ENCODE measurements around the gene TTC7B. TPM values are rescaled to one million over a fixed set of nuclear protein-coding genes. Genes with fewer than 3 reads are reported as not detected.
"Not testable (repeated sequence)": the region's sequence is repeated elsewhere in the genome, so short reads cannot be mapped to it uniquely, and the experiment has no call there.

The TTC7B gene
- total RNA-seq, 4 donors from 2014 or later, result 3.3 to 18.1 (median 10.0) TPM

DNA sequence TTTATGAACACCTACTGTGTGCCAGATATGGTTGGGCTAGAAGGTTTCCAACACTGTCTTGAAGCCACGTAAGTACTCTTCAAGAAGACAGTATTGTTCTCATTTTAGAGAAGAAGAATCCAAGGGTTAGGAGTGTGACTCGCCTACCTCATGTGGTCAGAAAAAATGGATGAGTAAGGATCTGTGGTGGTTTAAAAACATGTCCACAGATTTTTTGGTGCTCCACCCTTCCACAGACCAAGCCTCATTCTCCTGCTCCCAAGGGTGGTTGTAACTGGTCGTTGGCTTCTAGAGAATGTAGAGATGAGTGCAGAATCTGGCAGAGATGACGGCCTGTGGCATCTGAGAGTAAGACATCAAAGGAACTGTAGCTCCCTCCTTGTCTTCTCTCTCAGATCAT is 30.3 kb upstream of the TTC7B start:
- Histone ChIP-seq H3K4me1 (no peaks in the 10 kb centered on the region), H3K4me3 (no peak overlapping the region), H3K9me3 (no peaks in the 10 kb centered on the region), H3K36me3 (no peaks in the 10 kb centered on the region), H3K27ac (no peak overlapping the region), H3K27me3 (no peaks in the 10 kb centered on the region)
- intact Hi-C loops (cut with DNase I), result no loop called here
- 73 to 87% methylated on average over 4 of the region's 4 CpGs for WGBS, 2 donors
- TF ChIP-seq, protein P1, sequence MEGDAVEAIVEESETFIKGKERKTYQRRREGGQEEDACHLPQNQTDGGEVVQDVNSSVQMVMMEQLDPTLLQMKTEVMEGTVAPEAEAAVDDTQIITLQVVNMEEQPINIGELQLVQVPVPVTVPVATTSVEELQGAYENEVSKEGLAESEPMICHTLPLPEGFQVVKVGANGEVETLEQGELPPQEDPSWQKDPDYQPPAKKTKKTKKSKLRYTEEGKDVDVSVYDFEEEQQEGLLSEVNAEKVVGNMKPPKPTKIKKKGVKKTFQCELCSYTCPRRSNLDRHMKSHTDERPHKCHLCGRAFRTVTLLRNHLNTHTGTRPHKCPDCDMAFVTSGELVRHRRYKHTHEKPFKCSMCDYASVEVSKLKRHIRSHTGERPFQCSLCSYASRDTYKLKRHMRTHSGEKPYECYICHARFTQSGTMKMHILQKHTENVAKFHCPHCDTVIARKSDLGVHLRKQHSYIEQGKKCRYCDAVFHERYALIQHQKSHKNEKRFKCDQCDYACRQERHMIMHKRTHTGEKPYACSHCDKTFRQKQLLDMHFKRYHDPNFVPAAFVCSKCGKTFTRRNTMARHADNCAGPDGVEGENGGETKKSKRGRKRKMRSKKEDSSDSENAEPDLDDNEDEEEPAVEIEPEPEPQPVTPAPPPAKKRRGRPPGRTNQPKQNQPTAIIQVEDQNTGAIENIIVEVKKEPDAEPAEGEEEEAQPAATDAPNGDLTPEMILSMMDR (IDR thresholded peaks at IDR 0.05), result no peak
- no peak for TF ChIP-seq POLR2A (IDR thresholded peaks at IDR 0.05)
- DNase-seq, result no peak

DNA sequence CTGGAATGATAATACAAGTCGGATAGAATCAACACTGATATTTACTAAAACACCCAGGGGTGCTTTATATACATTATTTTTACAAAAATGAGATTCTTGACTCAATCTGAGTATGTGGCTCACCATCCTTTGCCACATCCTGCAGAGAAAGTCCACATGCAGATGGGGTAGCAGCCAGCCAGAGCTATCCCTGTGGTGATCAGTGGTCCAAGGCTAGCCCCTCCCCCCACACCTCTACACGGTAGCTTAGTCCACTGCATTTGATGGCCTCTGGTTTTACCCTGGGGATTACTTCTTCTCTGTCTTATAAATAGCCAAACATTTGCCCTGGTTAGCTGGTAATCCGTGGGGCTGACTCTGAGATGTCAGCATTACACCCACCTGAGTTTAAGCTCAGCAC is 28.1 kb upstream of the TTC7B start:
- no peaks in the 10 kb centered on the region for H3K9me3 ChIP-seq
- no peaks in the 10 kb centered on the region for H3K36me3 ChIP-seq
- TF ChIP-seq, protein P1 (IDR thresholded peaks at IDR 0.05), result no peak
- TF ChIP-seq POLR2A (IDR thresholded peaks at IDR 0.05), result no peak
- no peaks in the 10 kb centered on the region for H3K4me1 ChIP-seq
- no peak for DNase-seq
- 88 to 91% methylated on average over 2 of the region's 3 CpGs for WGBS, 2 donors
- no peak overlapping the region for H3K4me3 ChIP-seq
- no peak overlapping the region for H3K27ac ChIP-seq
- intact Hi-C loops (cut with DNase I), result no loop called here
- no peaks in the 10 kb centered on the region for H3K27me3 ChIP-seq

DNA sequence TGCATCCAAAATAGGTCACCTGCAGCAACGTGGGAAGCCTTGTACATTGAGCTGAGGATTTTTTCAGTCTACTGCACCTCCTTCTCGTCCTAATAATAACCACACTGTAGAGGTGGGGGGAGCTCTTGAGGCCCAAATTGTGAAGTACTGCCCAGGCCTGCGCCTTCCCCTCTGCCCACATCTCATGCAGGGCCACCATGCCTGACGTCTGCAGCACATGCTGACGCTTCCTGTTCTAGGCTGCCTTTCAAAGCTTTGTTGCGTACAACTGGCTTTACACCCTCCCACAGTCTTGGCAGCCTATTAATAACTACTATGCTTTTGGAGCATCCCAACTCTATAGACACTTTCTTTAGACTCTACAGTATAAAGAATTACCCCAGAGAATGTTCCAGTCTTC is 26.5 kb upstream of the TTC7B start:
- Histone ChIP-seq H3K27me3 (no peaks in the 10 kb centered on the region), H3K27ac (no peak overlapping the region), H3K4me3 (no peak overlapping the region), H3K9me3 (no peaks in the 10 kb centered on the region), H3K36me3 (no peaks in the 10 kb centered on the region), H3K4me1 (no peaks in the 10 kb centered on the region)
- TF ChIP-seq, protein P1 (IDR thresholded peaks at IDR 0.05), result no peak
- no peak for TF ChIP-seq POLR2A (IDR thresholded peaks at IDR 0.05)
- 66% methylated on average over 5 to 6 of the region's 6 CpGs for WGBS, 2 donors
- intact Hi-C loops (cut with DNase I), result no loop called here
- DNase-seq, result no peak

DNA sequence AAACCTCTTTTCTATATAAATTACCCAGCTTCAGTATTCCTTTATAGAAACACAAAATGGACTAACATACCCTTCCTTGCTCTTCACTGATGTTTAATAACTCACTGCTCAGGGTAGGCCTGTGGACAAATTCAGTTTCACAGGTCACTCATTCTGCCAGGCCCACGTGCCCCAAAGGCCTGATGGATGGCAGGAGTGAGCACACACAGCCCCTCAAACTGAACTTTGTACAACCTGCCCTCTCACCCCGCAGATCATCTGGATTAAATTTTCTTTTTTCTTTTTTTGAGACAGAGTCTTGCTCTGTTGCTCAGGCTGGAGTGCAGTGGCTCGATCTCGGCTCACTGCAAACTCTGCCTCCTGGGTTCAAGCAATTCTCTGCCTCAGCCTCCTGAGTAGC is 24.4 kb upstream of the TTC7B start:
- WGBS, 2 donors, result 84 to 88% methylated on average over 4 of the region's 4 CpGs
- H3K36me3 ChIP-seq; H3K27ac ChIP-seq; intact Hi-C loops (cut with DNase I); H3K4me1 ChIP-seq; H3K9me3 ChIP-seq; DNase-seq; H3K27me3 ChIP-seq; H3K4me3 ChIP-seq: not testable (repeated sequence)

DNA sequence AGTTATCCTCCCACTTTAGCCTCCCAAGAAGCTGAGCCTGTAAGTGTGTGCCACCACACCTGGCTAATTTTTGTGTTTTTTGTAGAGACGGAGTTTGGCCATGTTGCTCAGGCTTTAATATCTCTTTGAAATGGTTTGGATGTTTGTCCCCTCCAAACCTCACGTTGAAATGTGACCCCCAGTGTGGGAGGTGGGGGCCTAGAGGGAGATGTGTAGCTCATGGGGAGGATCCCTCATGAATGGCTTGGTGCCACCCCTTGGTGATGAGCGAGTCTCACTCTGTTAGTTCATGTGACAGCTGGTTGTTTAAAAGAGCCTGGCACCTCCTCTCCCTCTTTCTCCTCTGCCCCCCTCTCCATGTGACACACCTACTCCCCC is 23.6 kb upstream of the TTC7B start:
- 75 to 78% methylated on average over 3 of the region's 3 CpGs for WGBS, 2 donors
- Histone ChIP-seq H3K9me3 (no peaks in the 10 kb centered on the region), H3K27me3 (no peaks in the 10 kb centered on the region), H3K27ac (peak overlapping the region in 3 of 4 donors; percentile 52 to 64 (median 62)), H3K36me3 (no peaks in the 10 kb centered on the region), H3K4me3 (no peak overlapping the region), H3K4me1 (no peaks in the 10 kb centered on the region)
- intact Hi-C loops (cut with DNase I), result no loop called here
- TF ChIP-seq, protein P1 (IDR thresholded peaks at IDR 0.05), result no peak
- TF ChIP-seq POLR2A (IDR thresholded peaks at IDR 0.05), result no peak
- no peak for DNase-seq

Data from esophagus squamous epithelium (tissue), 5 donors.